ENCODE measurements around the gene DCAF8L2.

DNA sequence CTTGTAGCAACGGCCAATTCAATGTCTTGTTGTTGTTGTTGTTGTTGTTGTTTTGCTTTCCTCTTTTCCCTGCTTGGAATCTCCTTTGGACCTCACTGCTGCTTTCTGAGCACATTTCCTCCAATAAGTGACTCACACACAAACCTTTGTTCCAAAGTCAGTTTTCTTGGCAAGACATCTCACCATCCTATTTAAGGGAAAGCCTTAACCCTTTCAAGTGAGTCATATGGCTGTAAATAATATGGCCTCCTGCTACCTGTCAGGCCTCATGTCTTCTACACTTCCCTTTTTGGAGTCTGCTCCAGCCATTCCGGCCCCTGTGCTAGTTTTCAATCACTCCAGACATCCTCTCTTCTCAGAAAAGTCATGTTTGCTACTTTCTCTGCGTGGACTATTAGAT lies 138.1 kb downstream of the DCAF8L2 start:
- no peak for TF ChIP-seq POLR2A (IDR thresholded peaks at IDR 0.05)
- TF ChIP-seq, protein P1, sequence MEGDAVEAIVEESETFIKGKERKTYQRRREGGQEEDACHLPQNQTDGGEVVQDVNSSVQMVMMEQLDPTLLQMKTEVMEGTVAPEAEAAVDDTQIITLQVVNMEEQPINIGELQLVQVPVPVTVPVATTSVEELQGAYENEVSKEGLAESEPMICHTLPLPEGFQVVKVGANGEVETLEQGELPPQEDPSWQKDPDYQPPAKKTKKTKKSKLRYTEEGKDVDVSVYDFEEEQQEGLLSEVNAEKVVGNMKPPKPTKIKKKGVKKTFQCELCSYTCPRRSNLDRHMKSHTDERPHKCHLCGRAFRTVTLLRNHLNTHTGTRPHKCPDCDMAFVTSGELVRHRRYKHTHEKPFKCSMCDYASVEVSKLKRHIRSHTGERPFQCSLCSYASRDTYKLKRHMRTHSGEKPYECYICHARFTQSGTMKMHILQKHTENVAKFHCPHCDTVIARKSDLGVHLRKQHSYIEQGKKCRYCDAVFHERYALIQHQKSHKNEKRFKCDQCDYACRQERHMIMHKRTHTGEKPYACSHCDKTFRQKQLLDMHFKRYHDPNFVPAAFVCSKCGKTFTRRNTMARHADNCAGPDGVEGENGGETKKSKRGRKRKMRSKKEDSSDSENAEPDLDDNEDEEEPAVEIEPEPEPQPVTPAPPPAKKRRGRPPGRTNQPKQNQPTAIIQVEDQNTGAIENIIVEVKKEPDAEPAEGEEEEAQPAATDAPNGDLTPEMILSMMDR (IDR thresholded peaks at IDR 0.05) = no peak

All from esophagus squamous epithelium (tissue), 4 donors.